HS-27A (cell line): ENCODE data around the gene CFAP54.
A peak's percentile ranks its signal among the peaks of the same experiment; 100 is the strongest.
"Not testable (repeated sequence)": the region's sequence is repeated elsewhere in the genome, so short reads cannot be mapped to it uniquely, and the experiment has no call there.

Experiments
- DNase-seq: peaks from one replicate; pipeline ENCODE4 v3.0.0-alpha.2; 2012; ENCODE audit warnings: low read depth, missing footprints

The CFAP54 gene

GRCh38 chr12:96513166-96513565, 23.8 kb downstream of the CFAP54 start:
- DNase-seq = no peak

GRCh38 chr12:96513681-96514080, 24.3 kb downstream of the CFAP54 start:
- DNase-seq = no peak

GRCh38 chr12:96514328-96514727, 25.0 kb downstream of the CFAP54 start:
- DNase-seq = no peak

GRCh38 chr12:96516472-96517430, 27.4 kb downstream of the CFAP54 start:
- peak; percentile 52 for DNase-seq

GRCh38 chr12:96520767-96521166, 31.4 kb downstream of the CFAP54 start:
- no peak for DNase-seq

GRCh38 chr12:96521895-96522682, 32.7 kb downstream of the CFAP54 start:
- no peak for DNase-seq

GRCh38 chr12:96522690-96523089, 33.3 kb downstream of the CFAP54 start:
- DNase-seq = no peak

GRCh38 chr12:96526110-96526509, 36.7 kb downstream of the CFAP54 start:
- no peak for DNase-seq

- no peak for DNase-seq
Observed at GRCh38 chr12:96529912-96530311, 40.5 kb downstream of the CFAP54 start.

- no peak for DNase-seq
Observed at GRCh38 chr12:96534339-96534738, 45.0 kb downstream of the CFAP54 start.

GRCh38 chr12:96548384-96548783, 59.0 kb downstream of the CFAP54 start:
- DNase-seq = no peak

GRCh38 chr12:96549341-96549740, 60.0 kb downstream of the CFAP54 start:
- no peak for DNase-seq

- DNase-seq = no peak
Observed at GRCh38 chr12:96570579-96570978, 81.2 kb downstream of the CFAP54 start.

GRCh38 chr12:96571101-96571862, 81.9 kb downstream of the CFAP54 start:
- DNase-seq = no peak

- peak; percentile 31 for DNase-seq
Observed at GRCh38 chr12:96578526-96579125, 89.2 kb downstream of the CFAP54 start.

- DNase-seq = no peak
Observed at GRCh38 chr12:96585977-96586376, 96.6 kb downstream of the CFAP54 start.

GRCh38 chr12:96587691-96588090, 98.3 kb downstream of the CFAP54 start:
- no peak for DNase-seq

- DNase-seq = no peak
Observed at GRCh38 chr12:96590970-96591369, 101.6 kb downstream of the CFAP54 start.

GRCh38 chr12:96604374-96604773, 115.0 kb downstream of the CFAP54 start:
- not testable (repeated sequence) for DNase-seq

GRCh38 chr12:96605684-96606083, 116.3 kb downstream of the CFAP54 start:
- no peak for DNase-seq

GRCh38 chr12:96606134-96606533, 116.8 kb downstream of the CFAP54 start:
- no peak for DNase-seq

GRCh38 chr12:96606644-96607043, 117.3 kb downstream of the CFAP54 start:
- DNase-seq = no peak
